ENCODE measurements around the gene FEM1C.
A peak's percentile ranks its signal among the peaks of the same experiment; 100 is the strongest.

The FEM1C gene, protein sequence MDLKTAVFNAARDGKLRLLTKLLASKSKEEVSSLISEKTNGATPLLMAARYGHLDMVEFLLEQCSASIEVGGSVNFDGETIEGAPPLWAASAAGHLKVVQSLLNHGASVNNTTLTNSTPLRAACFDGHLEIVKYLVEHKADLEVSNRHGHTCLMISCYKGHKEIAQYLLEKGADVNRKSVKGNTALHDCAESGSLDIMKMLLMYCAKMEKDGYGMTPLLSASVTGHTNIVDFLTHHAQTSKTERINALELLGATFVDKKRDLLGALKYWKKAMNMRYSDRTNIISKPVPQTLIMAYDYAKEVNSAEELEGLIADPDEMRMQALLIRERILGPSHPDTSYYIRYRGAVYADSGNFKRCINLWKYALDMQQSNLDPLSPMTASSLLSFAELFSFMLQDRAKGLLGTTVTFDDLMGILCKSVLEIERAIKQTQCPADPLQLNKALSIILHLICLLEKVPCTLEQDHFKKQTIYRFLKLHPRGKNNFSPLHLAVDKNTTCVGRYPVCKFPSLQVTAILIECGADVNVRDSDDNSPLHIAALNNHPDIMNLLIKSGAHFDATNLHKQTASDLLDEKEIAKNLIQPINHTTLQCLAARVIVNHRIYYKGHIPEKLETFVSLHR

DNA sequence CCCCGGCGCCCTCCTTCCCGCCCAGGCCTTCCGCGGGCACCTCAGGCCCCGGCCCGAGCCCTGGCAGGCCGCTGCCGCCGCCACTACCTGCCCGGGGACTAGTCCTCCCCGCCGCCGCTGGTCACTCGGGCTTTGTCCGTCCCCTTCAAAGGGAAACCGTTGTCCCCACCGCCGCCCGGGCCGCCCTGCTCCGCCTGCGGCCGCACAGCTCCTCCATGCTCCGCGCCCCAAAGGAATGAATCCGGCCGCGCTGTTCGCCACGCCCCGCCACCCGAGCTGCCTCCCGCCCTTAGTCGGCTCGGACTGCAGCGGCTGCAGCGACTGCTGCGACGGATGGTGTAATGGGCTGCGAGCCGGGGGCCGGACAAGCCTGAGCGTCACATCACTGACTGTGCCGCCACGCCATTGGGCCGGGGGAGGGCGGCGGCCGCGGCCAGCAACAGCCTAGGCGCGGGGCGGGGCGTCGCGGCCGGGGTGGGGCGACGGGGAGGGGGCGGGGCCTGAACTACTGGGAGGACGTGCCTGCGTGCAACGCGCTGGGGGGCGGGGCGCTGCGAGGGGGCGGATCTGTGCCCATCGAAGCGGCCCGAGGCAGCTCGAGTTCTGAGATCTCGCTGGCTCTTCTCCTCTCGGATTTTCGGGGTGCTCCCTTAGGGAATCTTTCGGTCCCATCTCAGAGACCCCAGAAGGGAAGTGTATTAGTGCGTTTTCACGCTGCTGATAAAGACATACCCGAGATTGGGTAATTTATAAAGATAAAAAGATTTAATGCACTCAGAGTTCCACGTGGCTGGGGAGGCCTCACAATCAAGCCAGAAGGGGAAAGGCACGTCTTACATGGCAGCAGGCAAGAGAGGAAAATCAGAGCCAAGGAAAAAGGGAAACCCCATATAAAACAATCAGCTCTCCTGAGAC lies at the start of gene FEM1C:
TSS of gene FEM1C (minus strand) at position 340 of the 915 bp plus-strand sequence. CDS start 1,282 bp downstream, outside the sequence.
- DNase-seq, result peak; percentile 71

DNA sequence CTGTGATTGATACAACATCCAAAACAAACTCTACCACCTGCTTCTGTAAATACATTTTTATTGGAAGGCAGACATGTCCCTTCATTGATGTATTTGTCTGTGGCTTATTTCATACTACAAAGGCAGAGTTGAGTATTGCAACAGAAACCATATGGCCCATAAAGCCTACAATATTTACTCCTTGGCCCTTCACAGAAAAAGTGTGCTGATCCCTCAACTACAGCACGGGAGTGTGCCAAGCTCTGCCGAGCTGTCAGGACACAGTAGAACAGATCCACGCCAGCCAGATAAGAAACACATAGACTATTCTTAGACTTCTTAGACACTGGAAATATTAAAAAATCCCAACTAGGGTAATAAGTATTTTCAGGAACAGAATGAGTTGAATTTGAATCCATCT lies 44.5 kb upstream of the FEM1C start:
- no peak for DNase-seq

- DNase-seq, result no peak
Observed at GRCh38 chr5:115588640-115589039, 44.1 kb upstream of the FEM1C start.

DNA sequence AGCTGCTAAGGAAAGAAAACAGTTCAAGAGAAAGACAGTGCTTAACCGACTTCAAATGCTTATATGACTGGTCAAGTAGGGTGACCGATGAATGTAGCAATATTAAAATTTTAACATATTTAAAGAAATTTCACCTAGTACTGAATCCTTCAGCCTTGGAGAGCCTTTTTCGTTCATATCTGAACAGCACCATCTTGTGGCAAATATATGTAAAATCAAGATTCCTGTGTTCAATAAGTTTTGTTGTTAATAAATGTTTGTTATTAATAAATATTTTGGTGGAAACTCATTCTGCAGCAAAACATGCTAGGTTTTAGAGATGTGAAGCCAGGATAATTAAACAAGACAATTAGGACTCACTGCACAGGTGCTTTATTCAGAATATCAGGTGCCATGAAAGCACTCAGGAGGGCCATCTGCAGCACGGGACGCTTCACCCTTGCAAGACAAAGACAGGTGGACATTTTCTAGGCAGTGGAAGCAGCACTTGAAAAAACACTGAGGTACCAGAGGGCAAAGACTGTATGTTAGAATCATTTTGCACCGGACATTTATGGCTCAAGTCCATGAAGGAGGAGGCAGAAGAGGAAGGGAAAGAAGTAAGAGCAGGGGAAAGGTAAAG lies 42.1 kb upstream of the FEM1C start:
- no peak for DNase-seq

- no peak for DNase-seq
Observed at GRCh38 chr5:115585265-115585664, 40.7 kb upstream of the FEM1C start.

DNA sequence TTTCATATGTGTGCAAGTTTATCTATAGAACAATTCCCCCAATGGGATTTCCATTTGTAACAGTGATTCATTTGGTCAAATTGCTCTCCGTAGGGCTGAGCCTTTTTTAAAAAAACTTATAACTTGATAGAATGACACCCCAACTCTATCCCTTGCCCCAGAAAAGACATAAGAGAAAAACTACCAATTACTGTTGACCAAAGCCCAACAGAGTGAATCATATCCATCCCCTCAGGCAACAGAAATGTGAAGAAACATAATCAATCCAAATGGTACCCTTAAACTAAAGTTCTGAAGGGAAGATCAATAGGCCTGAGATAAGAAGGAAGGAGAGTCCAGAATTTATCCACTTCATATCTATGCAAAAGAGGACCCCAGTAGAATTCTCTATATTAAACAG lies 39.9 kb upstream of the FEM1C start:
- no peak for DNase-seq

DNA sequence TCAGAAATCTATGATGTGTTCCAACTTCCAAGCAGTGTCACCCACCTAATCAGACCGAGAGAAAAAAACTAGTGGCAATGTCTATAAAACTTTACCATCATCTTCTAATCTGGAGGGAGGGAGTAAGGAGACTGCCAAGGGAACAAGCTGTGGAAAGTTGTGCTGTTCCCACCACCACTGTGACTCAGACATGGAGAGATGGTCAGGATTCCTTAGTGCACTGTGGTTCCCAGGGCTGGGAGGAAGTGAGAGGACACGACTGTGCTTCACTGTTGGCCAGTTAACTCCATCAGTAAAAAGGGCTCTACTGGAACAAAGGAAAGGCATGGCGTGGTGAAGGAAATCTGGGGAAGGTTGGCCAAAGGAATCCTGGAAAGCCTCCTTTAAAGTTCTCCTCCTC lies 38.9 kb upstream of the FEM1C start:
- no peak for DNase-seq

- no peak for DNase-seq
Observed at GRCh38 chr5:115580941-115581340, 36.4 kb upstream of the FEM1C start.

- no peak for DNase-seq
Observed at GRCh38 chr5:115579747-115580173, 35.2 kb upstream of the FEM1C start.

DNA sequence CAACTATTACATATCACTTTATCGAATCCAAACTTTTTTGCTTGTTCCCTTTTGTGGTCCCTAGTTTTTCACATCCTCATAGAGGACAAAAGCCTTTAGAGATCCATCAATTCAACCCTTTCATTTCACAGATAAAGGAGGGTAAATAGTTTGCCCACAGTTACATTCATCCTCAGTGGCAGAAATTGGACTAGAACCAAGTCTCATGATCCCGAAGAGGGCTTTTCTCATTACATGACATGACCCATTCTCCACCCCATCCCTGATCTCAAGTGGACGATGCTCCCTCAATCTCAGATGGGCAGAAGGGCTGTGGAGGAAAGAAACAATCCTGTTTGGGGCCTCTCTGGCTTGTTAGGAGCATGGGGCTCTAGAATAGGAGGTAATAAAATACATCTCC lies 34.6 kb upstream of the FEM1C start:
- DNase-seq, result no peak

DNA sequence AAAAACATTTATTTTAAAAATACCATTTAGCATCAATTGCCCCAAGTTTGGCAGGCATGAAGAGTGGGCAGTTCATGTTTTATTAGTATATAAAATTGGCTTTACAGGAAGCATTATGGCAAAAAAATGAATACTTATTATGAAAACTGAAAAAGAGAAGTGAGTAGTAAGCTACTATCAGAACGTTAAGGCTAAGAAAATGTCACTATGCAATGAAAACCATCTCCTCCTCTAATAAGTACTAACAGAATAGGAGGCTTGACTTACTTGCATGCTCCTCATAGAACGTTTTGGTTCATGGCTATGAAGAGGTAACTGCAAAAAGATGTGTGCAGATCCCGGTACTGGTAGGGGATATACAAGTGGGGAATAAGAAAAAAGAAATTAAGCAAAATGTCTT lies 34.1 kb upstream of the FEM1C start:
- DNase-seq, result no peak

- no peak for DNase-seq
Observed at GRCh38 chr5:115577741-115578140, 33.2 kb upstream of the FEM1C start.

DNA sequence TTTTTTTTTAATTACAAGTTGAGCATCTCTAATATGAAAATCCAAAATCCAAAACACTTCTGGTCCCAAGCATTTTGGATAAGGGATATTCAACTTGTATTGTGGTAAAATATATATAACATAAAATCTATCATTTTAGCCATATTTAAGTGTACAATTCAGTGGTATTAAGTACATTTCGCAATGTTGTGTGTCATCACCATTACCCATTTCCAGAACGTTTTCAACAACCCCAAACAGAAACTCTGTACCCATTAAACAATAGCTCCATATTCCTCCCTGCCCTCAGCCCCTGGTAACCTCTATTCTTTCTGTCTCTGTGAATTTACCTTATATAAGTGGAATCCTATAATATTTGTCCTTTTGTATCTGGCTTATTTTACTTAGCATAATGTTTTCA lies 32.8 kb upstream of the FEM1C start:
- DNase-seq, result no peak

DNA sequence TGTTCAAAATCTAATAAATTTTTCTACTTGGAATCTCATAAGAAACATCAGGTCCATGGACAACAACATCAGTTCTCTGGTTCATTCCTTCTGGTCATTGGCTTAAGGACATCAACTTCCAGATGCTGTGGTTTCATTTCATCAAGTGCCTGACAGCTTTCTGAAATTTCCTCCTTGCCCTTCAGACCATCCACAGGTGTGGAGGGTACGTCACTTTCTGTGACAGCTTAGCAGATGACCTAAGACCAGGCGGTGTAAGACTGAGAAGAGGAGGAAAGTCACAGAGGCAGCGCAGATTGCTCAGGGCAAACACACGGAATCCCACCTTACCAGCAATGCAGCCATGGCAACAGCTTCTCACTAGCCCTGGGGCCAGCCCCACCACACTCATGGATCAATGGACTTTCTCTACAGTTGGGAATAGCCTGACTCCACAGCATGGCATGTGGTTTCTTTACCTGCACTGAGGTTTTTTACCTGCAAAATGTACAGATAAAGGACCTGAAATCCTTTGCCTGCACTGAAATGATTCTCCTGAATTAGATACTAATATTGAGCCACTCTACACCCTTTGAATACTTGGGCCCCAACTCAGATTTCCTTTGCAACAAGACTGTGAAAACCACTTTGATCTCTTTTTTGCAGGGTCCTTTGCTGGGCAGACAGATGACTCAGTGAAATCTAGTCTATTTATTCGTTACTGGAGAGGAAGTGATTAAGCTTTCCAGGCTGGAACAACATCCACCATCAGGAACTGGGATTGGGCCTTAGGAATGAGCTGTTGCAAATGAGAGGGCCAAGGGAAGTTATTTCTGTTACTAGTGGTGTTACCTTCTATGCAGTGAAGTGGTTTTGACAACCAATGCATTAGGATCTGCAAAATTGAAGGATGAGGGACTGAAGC lies 30.8 kb upstream of the FEM1C start:
- no peak for DNase-seq

GRCh38 chr5:115573133-115573532 lies 28.6 kb upstream of the FEM1C start:
- DNase-seq, result no peak

DNA sequence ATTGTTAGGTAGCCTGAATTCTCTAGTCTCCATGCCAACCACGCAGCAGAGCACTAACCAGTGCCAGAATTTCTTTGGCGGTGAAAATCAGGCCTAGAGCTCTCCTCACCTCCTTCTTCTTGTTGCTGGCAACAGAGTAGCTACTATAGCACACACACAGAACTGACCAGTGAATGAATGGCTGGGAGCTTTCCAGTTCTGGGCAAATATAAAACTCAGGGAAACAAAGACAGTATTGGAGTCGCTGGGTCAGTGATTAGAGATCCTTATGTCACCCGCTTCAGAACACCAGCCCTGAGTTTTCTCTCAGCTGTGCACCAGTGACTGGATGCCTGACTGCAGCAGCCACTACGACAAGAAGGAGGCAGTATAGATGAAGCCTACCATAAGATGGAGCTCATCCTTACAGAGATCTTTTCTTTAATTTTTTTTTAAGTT lies 26.9 kb upstream of the FEM1C start:
- DNase-seq, result no peak

DNA sequence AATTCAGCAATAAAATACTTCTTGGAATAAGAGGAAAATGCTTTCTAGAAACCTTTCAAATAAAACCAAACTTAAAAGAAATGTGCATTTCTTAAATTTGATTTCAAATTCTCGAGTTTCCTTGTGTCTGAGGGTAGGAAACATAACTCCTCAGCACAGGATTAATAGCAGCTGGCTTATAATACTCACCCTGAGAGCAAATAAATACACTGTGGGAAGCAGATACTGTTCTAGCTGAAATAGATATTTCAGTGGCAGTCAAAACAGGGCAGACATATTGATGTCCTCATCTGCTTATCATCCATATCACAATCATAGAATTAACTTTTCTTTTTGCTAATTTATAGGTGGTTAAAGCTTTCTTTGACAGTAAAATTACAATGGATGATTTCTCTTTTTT lies 24.1 kb upstream of the FEM1C start:
- no peak for DNase-seq

GRCh38 chr5:115565233-115565632 lies 20.7 kb upstream of the FEM1C start:
- no peak for DNase-seq

DNA sequence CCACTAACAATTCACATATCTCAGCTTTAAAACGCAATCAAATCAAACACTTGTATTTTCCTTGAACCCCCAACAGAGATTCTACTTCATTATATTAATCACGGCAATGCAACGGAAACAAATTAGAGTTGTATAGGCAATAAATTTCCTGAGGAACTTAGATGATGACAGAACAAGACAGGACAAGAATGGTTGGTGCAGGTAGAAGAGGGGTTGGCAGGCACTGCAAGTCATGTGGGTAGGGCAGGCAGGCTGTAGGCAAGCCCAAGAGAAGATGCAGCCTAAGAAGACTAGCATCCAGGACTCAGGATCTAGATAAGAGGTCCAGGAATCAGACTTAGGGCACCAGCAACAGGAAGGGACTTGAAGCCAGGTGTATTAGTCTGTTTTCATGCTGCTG lies 16.6 kb upstream of the FEM1C start:
- DNase-seq, result no peak

DNA sequence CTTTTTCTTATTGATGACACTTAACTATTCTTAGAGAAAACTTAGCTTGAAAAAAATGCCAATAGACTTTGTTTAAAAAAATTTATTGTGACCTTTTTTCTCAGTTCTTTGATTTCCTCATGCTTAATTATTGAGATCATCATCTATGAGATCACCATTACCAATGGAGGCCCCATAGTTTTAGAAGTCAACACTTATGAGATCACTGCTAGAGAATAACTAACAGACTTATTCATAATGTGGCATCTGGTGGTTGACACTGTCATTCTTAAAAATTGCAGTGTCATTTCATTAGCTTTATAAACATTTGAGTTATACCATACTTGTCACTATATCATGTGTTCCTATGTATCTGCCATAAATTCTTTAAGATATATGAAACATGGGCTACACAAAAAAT lies 14.9 kb upstream of the FEM1C start:
- no peak for DNase-seq

GRCh38 chr5:115558388-115558956 lies 13.9 kb upstream of the FEM1C start:
- no peak for DNase-seq

Data from SIG-M5 (cell line).